ENCODE results near the gene ATMIN.

The ATMIN gene

GRCh38 chr16:80992676-80993293 is 42.9 kb upstream of the ATMIN start:
- no peak overlapping the region for H3K4me3 ChIP-seq (ENCODE audit: low read depth, low read length)
- DNase-seq (ENCODE audit: low read depth): no peak
- TF ChIP-seq CTCF (conservative IDR thresholded peaks at IDR 0.05; ENCODE audit: low read depth, low read length): no peak

DNA sequence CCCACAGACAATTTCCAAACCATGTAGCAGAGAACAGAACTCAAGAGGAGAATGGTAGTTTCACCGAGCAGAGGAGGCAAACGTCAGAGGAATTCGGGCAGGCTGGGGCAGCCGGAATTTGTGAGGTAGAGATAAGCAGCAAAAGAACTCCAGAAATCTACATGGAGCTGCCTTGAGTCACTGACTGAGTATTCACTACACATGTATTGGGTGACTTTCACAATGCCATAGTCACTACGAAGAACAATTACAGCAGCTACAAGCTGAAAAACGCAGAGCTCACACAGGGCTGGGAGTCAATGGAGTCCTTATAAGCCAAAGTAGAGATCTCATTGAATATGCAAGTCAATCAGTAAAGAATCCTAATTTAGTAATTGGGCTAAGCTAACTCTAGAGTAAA is 42.3 kb upstream of the ATMIN start:
- peak; percentile 96 for DNase-seq (ENCODE audit: low read depth)
- no peak for TF ChIP-seq CTCF (conservative IDR thresholded peaks at IDR 0.05; ENCODE audit: low read depth, low read length)
- peak overlapping the region; percentile 24 for H3K4me3 ChIP-seq (ENCODE audit: low read depth, low read length)

DNA sequence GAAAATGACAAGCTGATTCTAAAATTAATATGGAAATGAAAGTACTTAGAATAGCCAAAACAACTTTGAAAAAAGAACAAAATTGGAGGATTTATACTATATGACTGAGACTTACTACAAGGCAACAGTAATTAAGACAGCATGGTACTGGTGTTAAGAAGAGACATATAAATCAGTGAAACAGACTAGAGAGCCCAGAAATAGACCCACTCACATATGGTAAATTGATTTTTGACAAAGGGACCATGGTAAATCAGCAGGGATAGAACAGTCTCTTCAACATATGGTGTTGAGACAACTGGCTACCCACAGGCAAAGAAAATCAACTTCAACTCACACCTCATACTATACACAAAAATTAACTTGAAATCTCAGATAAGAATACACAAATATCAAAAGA is 41.8 kb upstream of the ATMIN start:
- DNase-seq (ENCODE audit: low read depth): no peak
- TF ChIP-seq CTCF (conservative IDR thresholded peaks at IDR 0.05; ENCODE audit: low read depth, low read length): no peak
- H3K4me3 ChIP-seq (ENCODE audit: low read depth, low read length): peak overlapping the region; percentile 24

GRCh38 chr16:80994451-80994850 is 41.2 kb upstream of the ATMIN start:
- TF ChIP-seq CTCF (conservative IDR thresholded peaks at IDR 0.05; ENCODE audit: low read depth, low read length): no peak
- DNase-seq (ENCODE audit: low read depth): peak; percentile 41
- H3K4me3 ChIP-seq (ENCODE audit: low read depth, low read length): no peak overlapping the region

GRCh38 chr16:80996688-80997138 is 38.9 kb upstream of the ATMIN start:
- H3K4me3 ChIP-seq (ENCODE audit: low read depth, low read length): peak overlapping the region; percentile 35
- TF ChIP-seq CTCF (conservative IDR thresholded peaks at IDR 0.05; ENCODE audit: low read depth, low read length): no peak
- DNase-seq (ENCODE audit: low read depth): no peak

GRCh38 chr16:80997139-80997798 is 38.4 kb upstream of the ATMIN start:
- no peak for TF ChIP-seq CTCF (conservative IDR thresholded peaks at IDR 0.05; ENCODE audit: low read depth, low read length)
- peak; percentile 56 for DNase-seq (ENCODE audit: low read depth)
- peak overlapping the region; percentile 35 for H3K4me3 ChIP-seq (ENCODE audit: low read depth, low read length)

Measured in choroid plexus epithelial cell (primary cell).